GM19238 (cell line): Measurements from ENCODE around the gene ZNF48.

ENCODE experiments used
- DNase-seq: peaks from one replicate; pipeline ENCODE4 v3.0.0; 2011; ENCODE audit warnings: low spot score; ENCODE audit not compliant: insufficient read length

The ZNF48 gene

DNA sequence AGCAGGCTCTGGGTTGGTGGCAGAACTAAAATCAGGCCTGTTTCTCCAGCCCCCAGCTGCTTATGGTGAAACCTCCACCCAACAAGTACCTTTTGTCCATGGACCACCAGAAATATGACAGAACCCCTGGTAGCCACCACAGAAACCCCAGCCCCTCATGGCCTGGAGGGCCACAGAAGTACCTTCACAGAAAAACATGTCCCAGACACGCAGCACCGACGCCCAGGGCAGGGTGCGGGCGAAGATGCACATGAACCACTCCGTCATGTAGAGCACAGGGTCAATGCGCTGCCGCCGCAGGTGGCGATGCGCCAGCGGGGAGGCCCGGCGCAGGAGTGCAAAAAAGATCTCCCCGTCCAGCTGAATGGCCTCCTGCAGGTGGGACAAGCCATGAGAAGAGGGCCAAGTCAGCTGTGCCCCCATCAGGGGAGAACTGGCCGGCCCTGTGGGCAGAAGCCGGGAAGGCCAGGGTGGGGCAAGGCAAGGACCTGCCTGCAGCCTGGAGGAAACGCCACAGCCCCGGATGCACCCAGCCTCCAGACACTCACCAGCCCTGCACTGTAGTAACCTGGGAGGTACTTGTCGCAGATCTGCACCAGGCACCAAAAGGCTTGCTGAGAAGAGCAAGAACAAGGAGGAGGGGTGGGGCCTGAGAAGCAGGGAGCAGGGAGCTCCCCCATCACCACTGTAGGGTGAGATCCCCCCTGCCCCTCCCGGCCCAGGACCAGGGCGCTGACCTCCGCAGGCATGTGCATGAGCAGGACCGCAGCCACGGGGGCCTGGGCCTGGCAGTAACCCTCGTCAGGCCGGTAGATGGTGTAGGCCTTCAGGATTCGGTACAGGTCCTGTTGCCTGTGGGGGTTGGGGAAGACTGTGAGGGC, 36.0 kb upstream of the ZNF48 start:
- DNase-seq, result no peak

- DNase-seq, result no peak
Measured at GRCh38 chr16:30359871-30360170, 35.4 kb upstream of the ZNF48 start.

DNA sequence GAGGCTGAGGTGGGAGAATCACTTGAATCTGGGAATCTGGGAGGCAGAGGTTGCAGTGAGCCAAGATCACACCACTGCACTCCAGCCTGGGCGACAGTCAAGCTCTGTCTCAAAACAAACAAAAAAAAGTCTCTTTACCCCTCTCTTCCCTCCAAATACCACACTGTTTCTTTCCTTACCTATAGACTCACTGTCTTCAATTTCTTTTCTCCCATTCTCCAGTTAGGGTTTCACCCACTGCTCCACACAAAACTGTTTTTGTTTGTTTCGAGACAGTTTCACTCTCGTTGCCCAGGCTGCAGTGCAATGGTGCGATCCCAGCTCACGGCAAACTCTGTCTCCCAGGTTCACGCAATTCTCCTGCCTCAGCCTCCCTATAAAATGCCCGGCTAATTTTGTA, 34.0 kb upstream of the ZNF48 start:
- no peak for DNase-seq

- DNase-seq, result no peak
Measured at GRCh38 chr16:30365200-30365599, 30.0 kb upstream of the ZNF48 start.

DNA sequence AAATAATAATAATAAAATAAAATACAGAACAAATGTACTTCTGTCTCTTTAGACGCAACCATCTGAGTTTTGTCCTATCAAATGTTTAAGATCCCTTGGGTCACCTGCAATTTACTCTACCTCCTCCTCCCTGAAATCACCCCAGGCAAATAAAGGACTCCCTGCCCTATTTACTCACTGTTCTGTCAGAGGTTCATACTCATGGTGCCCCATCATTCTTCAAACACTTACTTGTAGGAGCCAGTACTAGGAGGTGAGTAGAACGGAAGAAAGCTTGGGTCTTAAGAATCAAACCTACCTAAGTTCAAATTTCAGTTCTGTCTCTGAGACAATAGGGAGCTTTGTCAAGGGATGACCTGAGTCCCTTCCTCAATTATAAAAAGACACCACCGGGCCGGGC, 28.7 kb upstream of the ZNF48 start:
- no peak for DNase-seq

- no peak for DNase-seq
Measured at GRCh38 chr16:30367349-30368009, 27.7 kb upstream of the ZNF48 start.

- no peak for DNase-seq
Measured at GRCh38 chr16:30368122-30368791, 27.0 kb upstream of the ZNF48 start.

DNA sequence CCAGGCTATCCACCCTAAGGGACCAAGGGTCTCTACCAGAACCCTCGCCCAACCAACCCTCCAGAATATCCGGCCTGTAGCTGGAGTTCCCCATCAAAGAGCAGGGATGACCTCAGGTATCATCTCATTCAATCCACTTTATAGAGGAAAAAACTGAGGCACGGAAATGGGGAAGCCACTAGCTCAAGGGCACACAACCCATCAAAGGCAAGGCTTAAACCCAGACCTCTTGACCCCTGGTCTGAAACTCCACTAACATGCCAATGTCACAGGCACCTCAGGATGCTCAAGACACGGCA, 26.5 kb upstream of the ZNF48 start:
- DNase-seq, result no peak

DNA sequence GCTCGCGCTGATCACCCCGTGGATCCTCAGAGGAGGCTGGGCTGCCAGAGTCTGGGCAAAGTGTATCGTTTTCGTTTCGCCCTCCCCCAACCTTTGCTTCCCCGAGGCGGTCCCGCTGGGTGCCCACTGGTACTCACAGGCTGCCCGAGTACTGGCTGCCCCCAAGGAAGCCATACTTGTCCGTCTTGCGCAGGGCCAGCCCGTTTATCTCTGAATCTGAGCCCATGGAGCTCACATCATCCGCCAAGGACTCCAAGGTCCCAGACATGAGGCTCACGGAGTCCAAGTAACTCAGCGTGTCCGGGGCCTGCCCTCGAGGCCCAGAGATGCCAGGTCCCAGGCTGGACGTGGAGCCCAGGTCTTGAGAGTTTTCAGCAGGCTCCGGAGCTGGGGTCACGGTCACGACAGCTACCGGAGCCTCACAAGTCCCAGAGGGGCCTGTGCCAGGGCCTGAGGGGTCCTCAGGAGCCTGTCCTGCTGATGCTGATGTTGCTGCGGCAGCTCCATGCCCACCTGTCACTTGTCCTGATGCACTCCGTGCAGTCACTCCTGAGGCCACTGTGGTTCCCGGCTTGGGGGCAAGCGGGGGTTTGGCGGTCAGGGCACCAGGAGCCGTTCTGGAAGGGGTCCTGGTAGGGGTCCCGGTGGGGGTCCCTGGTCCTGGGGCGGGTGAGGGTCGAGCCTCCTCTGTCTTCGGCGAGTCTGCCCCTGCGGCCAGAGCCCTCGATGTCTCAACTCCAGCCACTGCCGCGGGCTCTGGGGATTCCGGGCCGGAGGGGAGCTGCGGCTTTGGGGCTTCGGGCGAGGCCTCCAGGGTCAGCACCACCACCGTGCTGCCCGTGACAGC, 25.9 kb upstream of the ZNF48 start:
- no peak for DNase-seq

- peak; percentile 66 for DNase-seq
Measured at GRCh38 chr16:30369938-30370455, 25.2 kb upstream of the ZNF48 start.

- peak; percentile 95 for DNase-seq
Measured at GRCh38 chr16:30370456-30371247, 24.6 kb upstream of the ZNF48 start, which contains the start of gene TBC1D10B. TSS of gene TBC1D10B (minus strand) at chr16:30370494. CDS start at chr16:30370183, 311 bp downstream.

DNA sequence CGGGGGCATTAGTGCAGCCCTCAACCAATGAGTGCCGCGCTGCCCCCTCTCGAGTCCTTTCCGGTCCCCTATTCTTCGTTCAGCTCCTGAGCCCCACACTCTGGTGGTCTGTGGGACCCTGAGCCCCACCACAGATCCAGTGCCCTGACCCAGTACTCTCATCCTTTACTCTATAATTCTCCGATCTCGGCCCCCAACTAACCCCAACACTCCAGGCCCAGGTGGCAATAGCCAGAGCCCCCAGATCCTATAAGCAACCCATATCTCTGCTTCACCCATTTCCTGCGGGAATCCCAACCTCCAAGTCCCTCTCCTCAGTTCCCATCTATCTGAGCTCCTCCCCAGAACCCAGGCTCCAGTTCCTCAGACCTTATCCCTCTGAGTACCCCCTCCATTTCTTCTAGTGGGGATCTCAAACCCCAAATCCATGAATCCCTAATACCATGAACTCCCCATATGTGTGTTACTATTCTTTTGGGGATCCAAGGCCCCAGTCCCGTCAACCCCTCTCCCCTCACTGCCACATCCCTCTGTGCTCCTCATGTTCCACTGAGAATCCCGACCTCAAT, 23.9 kb upstream of the ZNF48 start:
- no peak for DNase-seq

GRCh38 chr16:30372038-30372712, 23.0 kb upstream of the ZNF48 start:
- no peak for DNase-seq

- DNase-seq, result no peak
Measured at GRCh38 chr16:30372725-30373124, 22.5 kb upstream of the ZNF48 start.

- DNase-seq, result no peak
Measured at GRCh38 chr16:30374538-30374937, 20.7 kb upstream of the ZNF48 start, which contains the start of gene MYL11. TSS of gene MYL11 (plus strand) at chr16:30374802. CDS start at chr16:30374858, 56 bp downstream.

DNA sequence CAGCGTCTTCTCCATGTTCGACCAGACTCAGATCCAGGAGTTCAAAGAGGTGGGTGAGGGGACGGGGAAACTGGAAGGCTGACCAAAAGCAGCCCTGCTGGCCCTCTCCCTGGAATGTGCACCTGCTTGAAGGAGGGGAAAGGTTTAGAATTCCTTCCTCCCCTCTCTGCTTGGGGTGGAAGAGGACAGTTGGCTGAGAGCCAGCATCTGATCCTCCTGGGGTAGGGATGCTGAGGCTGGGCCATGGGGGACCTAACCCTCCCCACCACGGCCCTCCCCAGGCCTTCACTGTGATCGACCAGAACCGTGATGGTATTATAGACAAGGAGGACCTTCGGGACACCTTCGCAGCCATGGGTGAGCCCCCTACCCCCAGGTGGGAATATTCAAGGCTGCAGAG, 19.4 kb upstream of the ZNF48 start:
- DNase-seq, result no peak

GRCh38 chr16:30376461-30376902, 18.7 kb upstream of the ZNF48 start:
- DNase-seq, result no peak

DNA sequence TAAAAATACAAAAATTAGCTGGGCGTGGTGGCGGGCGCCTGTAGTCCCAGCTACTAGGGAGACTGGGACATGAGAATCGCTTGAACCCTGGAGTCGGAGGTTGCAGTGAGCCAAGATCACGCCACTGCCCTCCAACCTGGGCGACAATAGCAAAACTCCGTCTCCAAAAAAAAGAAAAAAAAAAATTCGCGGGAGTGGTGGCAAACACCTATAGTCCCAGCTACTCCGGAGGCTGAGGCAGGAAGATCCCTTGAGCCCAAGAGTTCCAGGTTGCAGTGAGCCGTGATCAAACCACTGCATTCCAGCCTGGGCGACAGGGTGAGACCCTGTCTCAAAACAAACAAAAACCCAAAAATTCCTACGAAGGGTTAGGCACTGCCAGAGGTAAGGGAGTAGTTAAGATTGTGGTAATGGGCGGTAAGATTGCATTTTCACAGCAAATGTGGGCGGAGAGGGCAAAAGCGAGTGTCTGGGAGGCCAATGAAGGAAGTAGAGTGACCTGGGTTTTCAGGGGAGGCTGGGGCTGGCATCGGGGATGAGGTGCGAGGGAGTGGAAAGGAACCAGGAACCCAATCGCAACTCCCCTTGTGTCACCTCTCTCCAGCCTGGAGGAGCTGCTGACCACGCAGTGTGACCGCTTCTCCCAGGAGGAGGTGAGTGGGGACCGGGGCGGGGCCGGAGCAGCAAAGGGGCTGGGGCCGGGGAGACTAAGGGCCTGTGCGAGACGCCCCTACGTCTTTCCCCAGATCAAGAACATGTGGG, 18.0 kb upstream of the ZNF48 start:
- no peak for DNase-seq

DNA sequence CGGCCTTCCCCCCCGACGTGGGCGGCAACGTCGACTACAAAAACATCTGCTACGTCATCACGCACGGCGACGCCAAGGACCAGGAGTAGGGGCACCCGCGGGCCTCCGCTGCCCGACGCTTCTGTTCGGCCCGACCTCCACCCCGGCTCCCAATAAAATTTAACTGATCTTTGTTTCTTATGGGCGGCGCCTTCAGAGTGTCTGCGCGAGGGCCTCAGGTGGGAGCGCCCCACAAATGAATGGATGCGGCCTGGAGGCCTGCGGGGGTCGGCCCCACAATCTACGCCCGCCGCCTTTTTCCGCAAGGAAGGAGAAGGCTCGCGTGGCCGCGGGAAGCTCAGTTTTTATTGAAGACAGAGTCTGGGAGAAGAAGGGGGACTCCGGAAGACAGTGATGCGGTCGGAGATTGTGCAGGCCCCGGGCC, 17.4 kb upstream of the ZNF48 start:
- peak; percentile 70 for DNase-seq
